ENCODE data around the gene UPF1.
"Not testable (repeated sequence)": the region's sequence is repeated elsewhere in the genome, so short reads cannot be mapped to it uniquely, and the experiment has no call there.

Gene UPF1

DNA sequence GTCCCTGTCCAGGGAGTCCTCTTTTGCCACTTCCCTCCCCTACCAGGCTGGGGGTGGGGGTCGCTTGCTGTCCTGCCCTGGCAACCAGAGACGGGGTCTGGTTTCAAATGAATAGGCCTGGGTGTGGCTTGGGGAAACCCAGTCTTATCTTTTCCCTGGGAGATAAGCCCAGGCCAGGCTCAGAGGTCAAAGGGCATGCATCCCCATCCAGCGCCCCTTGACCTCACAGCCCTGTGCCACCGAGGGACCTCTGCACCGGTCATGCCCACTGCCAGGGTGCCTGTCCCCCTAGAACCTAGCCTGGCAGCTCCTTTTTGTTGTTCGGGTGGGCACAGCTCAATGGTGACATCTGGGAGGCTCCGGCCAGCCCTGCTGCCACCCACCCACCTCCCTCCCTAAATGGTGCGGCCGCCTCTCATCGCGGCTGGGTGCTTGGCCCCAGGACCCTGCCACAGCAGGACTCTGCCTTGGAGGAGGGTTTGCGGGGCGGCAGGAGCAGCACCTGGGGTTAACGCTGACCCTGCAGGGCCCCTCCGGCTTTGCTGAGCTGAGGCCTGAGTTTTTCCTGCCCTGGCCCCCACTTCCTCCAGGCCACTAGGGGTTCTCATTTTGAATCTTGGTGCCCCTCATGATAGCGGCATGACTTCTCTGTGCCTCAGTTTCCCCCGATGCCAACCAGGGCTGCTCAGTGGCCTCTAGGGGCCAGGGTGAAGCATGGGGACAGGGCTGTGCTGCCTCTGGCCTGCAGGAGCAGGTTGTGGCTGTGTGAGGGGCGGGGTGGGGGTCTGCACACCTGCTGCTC is 67.0 kb downstream of the UPF1 start:
- no peak for DNase-seq (ENCODE audit: low read depth in 2 of 2)

- DNase-seq (ENCODE audit: low read depth in 2 of 2), result no peak
Observed at GRCh38 chr19:18899624-18900560, 68.1 kb downstream of the UPF1 start.

DNA sequence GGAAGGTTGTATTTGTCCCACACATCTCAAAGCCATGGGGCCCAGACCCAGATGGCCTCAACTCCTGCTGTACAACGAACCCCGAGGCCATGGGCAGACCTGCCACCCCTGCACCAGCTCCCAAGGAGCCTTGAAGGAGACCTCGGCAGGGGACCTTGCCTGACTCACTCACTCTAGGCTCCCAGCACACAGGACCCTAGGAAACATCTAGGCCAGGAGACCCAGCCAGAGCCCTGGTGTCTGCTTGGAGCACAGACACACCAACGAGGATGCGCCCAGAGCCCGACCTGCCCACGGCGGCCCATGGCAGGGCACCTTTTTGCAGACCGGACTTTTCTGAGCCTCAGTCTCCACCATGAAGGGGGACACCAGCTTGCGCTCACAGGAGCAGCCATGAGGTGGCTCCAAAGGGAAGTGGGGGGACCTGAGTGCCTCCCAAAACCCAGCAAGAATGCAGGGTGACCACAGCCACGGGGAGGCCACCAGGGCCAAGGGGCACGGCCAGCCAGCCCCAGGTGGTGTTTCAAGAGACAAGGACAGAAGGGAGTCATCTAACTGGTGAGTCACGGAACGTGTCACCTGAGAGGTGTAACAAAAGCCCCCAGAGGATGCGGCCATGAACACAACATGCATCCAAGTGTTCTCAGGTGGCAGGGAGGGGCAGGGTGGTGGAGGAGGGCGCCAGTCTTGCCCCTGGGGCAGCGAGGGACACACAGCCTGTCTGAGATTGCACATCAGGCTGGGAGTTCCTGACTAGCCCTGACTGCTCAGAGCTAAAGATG is 69.1 kb downstream of the UPF1 start:
- no peak for DNase-seq (ENCODE audit: low read depth in 2 of 2)

DNA sequence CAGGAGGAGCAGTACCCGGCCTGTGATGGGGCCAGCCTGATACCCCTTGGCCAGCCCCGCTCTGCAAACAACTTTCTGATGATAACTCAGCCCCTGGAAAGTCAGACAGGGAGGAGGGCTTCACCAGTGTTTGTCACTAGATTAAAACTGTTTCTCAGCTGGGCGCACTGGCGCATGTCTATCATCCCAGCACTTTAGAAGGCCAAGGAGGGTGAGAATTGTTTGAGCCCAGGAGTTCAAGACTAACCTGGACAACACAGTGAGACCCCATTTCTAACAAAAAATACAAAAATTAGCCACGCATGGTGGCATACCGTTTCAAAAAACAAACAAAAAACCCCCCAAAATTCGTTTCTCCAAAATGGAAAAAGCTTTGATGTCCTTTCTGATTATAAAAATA is 69.7 kb downstream of the UPF1 start:
- no peak for DNase-seq (ENCODE audit: low read depth in 2 of 2)

DNA sequence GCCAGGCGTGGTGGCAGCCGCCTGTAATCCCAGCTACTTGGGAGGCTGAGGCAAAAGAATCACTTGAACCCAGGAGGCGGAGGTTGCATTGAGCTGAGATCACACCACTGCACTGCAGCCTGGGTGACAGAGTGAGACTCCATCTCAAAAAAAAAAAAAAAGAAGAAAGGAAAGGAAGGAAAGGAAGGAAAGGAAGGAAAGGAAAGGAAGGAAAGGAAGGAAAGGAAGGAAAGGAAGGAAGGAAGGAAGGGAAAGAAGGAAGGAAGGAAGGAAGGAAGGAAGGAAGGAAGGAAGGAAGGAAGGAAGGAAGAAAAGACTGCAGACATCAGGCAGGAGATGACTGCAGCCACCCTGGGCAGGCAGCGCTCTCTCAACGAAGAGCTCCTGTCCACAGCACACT is 70.8 kb downstream of the UPF1 start:
- DNase-seq (ENCODE audit: low read depth in 2 of 2), result not testable (repeated sequence)

DNA sequence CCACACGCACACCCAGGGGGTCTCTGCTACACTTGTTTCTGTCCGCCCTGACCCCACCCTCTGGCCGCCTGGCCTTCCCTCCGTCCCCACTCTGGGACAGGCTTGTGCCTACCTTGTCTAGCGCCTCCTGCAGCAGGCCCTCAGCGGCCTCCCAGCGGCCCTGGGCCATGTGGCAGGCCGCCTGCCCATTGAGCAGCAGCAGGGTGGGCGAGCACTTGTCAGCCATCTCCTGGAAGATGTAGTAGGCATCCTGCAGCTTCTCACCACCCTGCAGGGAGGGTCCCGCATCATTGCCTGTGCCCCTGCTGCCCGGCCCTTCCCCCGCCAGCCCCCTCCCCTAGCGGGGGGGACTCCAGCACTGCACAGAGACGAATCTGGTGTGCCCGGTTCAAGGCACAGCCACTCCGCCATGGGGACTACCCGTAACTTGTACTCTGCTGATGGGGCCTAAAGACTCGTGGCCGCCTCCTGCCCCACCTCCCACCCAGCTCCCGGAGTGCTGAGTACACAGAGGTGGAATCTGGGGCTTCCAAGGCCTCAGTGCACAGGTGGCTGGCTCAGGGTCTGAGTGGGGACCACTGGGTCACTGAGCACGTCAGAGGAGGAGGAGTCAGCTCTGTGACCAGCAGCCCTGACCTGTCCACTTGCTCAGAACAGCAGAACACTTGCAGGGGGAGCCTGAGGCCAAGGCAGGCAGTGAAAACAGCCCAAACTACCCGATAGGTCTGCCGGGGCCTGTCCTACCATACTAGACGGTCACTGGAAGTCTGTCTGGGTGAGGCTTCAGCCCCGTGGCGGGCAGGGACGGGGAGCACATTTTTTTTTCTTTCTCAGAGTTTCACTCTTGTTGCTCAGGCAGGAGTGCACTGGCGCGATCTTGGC is 71.6 kb downstream of the UPF1 start:
- no peak for DNase-seq (ENCODE audit: low read depth in 2 of 2)

DNA sequence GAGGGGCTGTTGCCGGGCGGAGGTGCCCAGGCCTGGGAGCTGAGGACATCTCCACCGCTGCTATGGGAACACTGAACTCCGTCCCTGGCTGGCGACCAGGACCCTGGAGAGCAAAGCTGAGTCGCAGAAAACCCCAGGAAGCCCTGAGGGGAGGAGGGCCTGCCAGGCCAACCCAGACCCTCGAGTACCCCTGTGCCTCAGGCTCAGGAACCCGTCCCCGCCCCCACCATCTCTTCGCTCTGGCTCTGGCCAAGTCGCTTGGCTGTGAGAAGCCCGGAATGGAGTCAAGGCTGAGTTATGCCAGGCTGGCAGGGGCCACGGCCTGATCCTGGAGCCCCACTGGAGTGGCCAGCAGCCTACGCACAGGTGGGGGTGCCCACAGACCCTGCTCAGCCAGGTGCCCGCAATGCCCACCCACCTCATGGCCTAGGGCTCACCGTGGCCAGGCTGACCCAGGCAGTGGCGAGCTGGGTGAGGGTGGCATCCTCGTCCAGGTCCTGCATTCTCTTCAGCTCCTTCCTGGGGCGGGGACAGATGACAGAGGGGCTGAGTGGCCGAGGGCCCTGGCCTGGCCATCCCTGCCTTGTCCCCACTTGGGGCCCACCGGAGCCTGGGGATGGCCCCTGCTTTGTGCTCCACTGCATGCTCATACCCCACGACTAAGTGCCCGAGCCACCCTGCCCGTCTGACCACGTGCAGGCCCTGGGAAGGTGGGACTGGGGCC is 72.7 kb downstream of the UPF1 start:
- DNase-seq (ENCODE audit: low read depth in 2 of 2), result no peak

GRCh38 chr19:18905058-18905456 is 73.3 kb downstream of the UPF1 start:
- no peak for DNase-seq (ENCODE audit: low read depth in 2 of 2)

DNA sequence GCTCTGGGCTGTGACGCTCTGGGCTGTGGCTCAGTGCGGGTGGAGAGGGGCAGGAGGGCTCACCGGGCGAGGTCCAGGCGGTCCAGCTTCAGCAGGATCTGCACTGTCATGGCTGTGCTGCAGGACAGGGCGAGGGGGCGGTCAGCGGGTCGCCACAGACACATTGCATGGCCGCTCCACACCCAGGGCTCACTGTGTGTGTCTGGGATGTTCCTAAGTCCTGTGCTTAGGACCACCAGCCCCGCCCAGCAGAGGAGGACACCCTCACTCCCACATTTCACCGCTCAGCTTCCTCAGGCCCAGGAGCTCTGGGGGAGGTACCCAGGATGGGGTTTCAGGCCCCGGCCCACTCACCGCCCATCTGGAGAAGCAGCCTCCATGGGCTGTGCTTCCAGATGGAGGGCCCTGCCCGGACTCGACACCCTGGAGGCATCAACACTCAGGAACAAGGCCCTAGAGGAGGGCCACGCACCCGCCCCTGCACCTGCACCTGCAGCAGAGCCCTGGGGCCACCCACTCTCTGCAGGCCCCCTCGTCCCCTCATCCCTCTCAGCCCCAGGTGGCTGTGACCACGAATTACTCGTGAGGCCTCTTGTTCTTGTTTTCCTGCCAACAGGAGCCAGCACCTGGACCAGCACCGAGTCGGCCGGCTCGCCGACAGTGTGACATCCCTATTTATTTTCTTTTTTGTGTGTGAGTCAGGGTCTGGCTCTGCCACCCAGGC is 73.9 kb downstream of the UPF1 start:
- DNase-seq (ENCODE audit: low read depth in 2 of 2), result no peak

DNA sequence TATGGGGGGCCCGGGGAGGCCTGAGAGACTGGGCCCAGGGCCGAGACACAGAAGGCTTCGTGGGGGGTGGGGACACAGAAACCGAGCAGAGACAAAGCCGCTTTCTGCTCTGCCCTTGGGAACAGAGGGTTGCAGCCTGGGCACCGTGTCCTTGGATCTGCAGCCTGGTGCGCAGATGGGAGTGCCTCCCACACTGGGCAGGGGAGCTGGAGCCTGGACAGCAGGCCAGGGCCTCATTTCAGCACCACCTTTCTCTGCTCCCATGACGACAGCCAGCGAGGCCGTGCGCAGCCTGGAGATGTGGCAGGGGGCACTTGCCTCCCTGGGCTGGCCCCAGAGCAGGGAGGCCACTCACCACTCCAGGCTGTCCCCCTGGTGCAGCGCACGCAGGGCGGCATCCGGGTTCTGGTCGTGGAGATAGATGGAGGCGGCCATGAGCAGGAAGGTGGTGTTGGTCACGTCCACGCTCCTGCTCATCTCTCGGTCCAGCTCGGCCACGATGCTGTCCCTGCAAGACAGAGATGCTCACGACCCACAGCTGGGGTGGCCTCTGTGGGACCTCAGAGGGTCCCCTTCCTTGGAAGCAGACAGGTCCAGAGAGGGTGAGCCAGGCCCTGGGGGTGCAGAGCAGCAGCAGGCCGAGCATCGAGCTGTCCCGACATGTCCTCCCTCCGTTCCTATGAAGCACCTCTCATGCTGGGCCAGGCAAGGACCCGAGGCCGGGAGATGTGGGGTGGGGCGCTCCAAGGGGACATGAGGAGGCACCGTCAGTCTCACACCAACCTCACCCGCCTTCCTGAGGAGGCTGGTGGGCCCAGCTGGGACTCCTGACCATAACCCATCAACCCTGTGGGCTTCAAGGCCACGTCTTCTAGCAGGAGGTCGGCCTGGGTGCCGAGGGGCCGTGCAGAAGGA is 75.1 kb downstream of the UPF1 start:
- no peak for DNase-seq (ENCODE audit: low read depth in 2 of 2)

GRCh38 chr19:18908917-18909619 is 77.3 kb downstream of the UPF1 start:
- DNase-seq (ENCODE audit: low read depth in 2 of 2), result no peak

DNA sequence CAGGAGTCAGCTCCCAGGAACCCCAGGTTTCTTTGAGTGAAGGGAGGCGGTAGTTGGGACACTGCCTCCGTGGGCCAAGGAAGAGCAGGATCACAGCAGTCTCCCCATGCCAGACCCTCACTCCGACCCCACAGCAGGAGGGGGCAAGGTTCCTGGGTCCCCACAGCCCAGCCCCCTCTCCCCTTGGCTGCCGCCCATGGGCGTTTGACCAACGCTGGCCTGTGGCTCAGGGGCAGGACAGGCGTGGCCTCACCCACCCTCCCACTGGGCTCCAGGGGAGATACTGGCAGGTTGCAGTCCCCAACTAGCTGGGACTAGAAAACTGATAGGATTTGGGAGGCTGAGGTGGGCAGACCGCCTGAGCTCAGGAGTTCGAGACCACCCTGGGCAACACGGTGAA is 78.3 kb downstream of the UPF1 start:
- DNase-seq (ENCODE audit: low read depth in 2 of 2), result no peak

DNA sequence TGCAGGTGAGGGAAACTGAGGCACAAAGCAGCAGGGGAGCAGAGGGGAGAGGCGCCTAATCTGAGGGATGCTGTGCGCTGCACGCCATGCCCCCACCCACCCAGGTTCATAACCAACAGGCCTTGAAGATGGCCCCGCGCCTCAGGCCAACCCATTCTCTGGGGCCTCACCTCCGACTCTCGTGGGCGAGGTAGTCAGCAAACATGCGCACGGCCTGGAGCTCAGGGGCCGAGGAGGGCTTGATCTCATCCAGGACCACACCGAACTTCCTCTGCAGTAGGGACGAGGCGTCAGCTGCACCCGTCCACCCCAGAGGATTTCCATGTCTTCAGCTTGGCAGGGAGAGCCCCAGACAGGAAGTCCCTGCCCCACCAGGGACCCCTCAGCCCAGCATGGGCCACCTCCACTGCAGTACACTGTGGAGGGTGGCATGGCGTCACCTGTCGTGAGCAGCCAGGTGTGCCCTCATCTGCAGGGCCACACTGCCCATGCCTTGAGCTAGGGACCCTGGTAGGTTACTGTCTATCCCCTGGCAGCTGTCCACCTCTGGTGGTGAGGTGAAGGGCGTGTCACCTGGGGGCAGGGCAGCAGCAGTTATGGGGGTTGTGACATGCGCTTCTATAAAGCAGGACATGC is 79.2 kb downstream of the UPF1 start:
- no peak for DNase-seq (ENCODE audit: low read depth in 2 of 2)

GRCh38 chr19:18912933-18913332 is 81.2 kb downstream of the UPF1 start:
- DNase-seq (ENCODE audit: low read depth in 2 of 2), result no peak

- no peak for DNase-seq (ENCODE audit: low read depth in 2 of 2)
Observed at GRCh38 chr19:18913466-18913865, 81.7 kb downstream of the UPF1 start.

DNA sequence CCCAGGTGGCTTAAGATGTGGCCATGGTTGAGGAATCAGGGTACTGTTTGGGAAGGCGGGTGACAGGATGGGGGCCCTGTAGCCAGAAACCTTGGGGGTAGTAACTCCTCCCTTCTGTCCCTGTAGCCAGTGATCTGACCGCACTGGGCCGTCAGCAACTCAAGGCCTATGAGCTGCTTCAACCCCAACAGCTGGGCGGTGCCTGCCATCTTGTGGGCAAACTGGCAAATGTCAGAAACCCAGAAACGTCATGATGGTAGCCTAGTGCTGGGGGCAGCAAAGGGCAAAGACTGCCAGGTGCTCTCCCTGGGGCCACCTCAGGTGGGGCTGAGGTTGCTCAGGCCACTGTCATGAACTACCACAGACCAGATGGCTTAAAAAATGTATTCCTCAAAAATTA is 83.9 kb downstream of the UPF1 start:
- no peak for DNase-seq (ENCODE audit: low read depth in 2 of 2)

GRCh38 chr19:18917593-18917992 is 85.8 kb downstream of the UPF1 start:
- not testable (repeated sequence) for DNase-seq (ENCODE audit: low read depth in 2 of 2)

All from stimulated activated CD8-positive, alpha-beta memory T cell treated with anti-CD3 and anti-CD28 coated beads, Interleukin-2, amount 100 ng/mL, for 1 hour (primary cell).